Vagina (tissue), 2 donors: Measurements from ENCODE around the gene KIF16B.

Experiments
- CTCF ChIP-seq, 3 experiments: fragments of 450-650 bp in 2 of 3; fragments of 200-600 bp in 1 of 3; sonication (generic) in 1 of 3; IDR thresholded peaks; one replicate each; pipeline ENCODE4 v1.5.1; 2017 to 2019; ENCODE audit warnings: antibody characterized with exemption in 3 of 3, mild to moderate bottlenecking in 2 of 3, moderate library complexity in 2 of 3
- POLR2A ChIP-seq, 2 donors: fragments of 450-650 bp; IDR thresholded peaks; one replicate each; pipeline ENCODE4 v1.6.1; 2017; ENCODE audit warnings: antibody characterized with exemption in 2 of 2, mild to moderate bottlenecking in 2 of 2, moderate library complexity in 2 of 2
- POLR2AphosphoS5 ChIP-seq, 2 donors: sonication (generic); formaldehyde crosslinking; IDR thresholded peaks; one replicate each; pipeline ENCODE4 v1.9.0; 2017; ENCODE audit warnings: antibody characterized with exemption in 2 of 2, mild to moderate bottlenecking in 2 of 2, low read depth in 1 of 2; ENCODE audit not compliant: insufficient read depth in 1 of 2

- TF ChIP-seq CTCF (IDR thresholded peaks at IDR 0.05) (no peak), POLR2AphosphoS5 (IDR thresholded peaks at IDR 0.05; ENCODE audit: insufficient read depth in 1 of 2, low read depth in 1 of 2) (no peak), POLR2A (IDR thresholded peaks at IDR 0.05) (no peak)
These were observed 28.3 kb downstream of the KIF16B start for GRCh38 chr20:16544949-16545348.
